B cell (primary cell): ENCODE results near the gene LRBA. TPM values are rescaled to one million over a fixed set of nuclear protein-coding genes. Genes with fewer than 3 reads are reported as not detected.

Experiments
- ATAC-seq: fragments of 200-7000 bp; cut with Tn5 transposase; one replicate; pipeline ENCODE4 v1.10.0; 2021; ENCODE audit warnings: low read depth, mild to moderate bottlenecking, moderate number of reproducible peaks, moderate library complexity
- CTCF ChIA-PET: fragments of 350-600 bp; sonication (Branson Sonifier 250); formaldehyde crosslinking; loops from one replicate; lab custom pipeline; 2021; ENCODE audit warnings: antibody characterized with exemption, inconsistent platforms; lab: Charles Lee
- POLR2A ChIA-PET: fragments of 350-600 bp; sonication (Branson Sonifier 250); formaldehyde crosslinking; loops from one replicate; lab custom pipeline; 2021; ENCODE audit warnings: antibody characterized with exemption; lab: Charles Lee
- DNase-seq: peaks from one replicate; pipeline ENCODE4 v3.0.0; 2013
- H2AFZ ChIP-seq: 2 replicates; pipeline ENCODE4 v1.6.1; 2012; ENCODE audit warnings: mild to moderate bottlenecking, low read depth, low read length; ENCODE audit not compliant: insufficient read depth, poor library complexity, severe bottlenecking
- H3K27ac ChIP-seq, 2 donors: 1 replicate in 1 of 2; 2 replicates in 1 of 2; pipeline ENCODE4 v1.5.1; 2012 to 2013; ENCODE audit warnings: low read length in 2 of 2, mild to moderate bottlenecking in 2 of 2, moderate library complexity in 1 of 2
- H3K27me3 ChIP-seq, 4 experiments: fragments of 200-600 bp in 1 of 4; sonication (generic) in 1 of 4; replicated peaks in 1 of 4; 1 replicate in 2 of 4; 2 replicates in 2 of 4; pipeline versions ENCODE4 v1.6.1 to v1.7.0; 2013 to 2016; ENCODE audit warnings: low read length in 3 of 4, mild to moderate bottlenecking in 2 of 4, mixed read lengths in 1 of 4, moderate library complexity in 1 of 4; ENCODE audit not compliant: insufficient read depth in 4 of 4, control insufficient read depth in 3 of 4; ENCODE audit errors: control extremely low read depth in 1 of 4
- H3K36me3 ChIP-seq, 2 experiments: replicated peaks in 1 of 2; 1 replicate in 1 of 2; 2 replicates in 1 of 2; pipeline versions ENCODE4 v1.6.1 to v1.7.1; 2013; ENCODE audit warnings: low read length in 1 of 2; ENCODE audit not compliant: insufficient read depth in 2 of 2, control insufficient read depth in 1 of 2; ENCODE audit errors: control extremely low read depth in 1 of 2, extremely low read depth in 1 of 2
- H3K4me1 ChIP-seq, 2 donors: fragments of 200-600 bp in 1 of 2; sonication (generic) in 1 of 2; 1 replicate in 1 of 2; 2 replicates in 1 of 2; pipeline versions ENCODE4 v1.5.1 to v1.6.1; 2013 to 2017; ENCODE audit warnings: low read length in 2 of 2; ENCODE audit not compliant: control insufficient read depth in 2 of 2, insufficient read depth in 2 of 2
- H3K4me2 ChIP-seq: replicated peaks from 2 replicates; pipeline ENCODE3; 2012; ENCODE audit warnings: mild to moderate bottlenecking, low read depth, low read length; ENCODE audit not compliant: poor library complexity, severe bottlenecking
- H3K4me3 ChIP-seq, 5 experiments: fragments of 200-600 bp in 1 of 5; sonication (generic) in 1 of 5; 1 replicate in 3 of 5; 2 replicates in 2 of 5; pipeline versions ENCODE4 v1.5.1 to v1.7.0; 2011 to 2016; ENCODE audit warnings: low read length in 4 of 5, mild to moderate bottlenecking in 4 of 5, low read depth in 2 of 5, control low read depth in 1 of 5, moderate library complexity in 1 of 5; ENCODE audit not compliant: insufficient read depth in 1 of 5; ENCODE audit errors: control extremely low read depth in 1 of 5, extremely low read depth in 1 of 5
- H3K79me2 ChIP-seq: fragments of 200-600 bp; sonication (generic); one replicate; pipeline ENCODE4 v1.6.0; 2016; ENCODE audit warnings: low read length; ENCODE audit not compliant: control insufficient read depth, insufficient read depth
- H3K9ac ChIP-seq: fragments of 200-600 bp; sonication (generic); 2 replicates; pipeline ENCODE4 v1.6.1; 2017; ENCODE audit warnings: mild to moderate bottlenecking, low read length, moderate library complexity
- H3K9me3 ChIP-seq, 3 donors: one replicate each; pipeline versions ENCODE4 v1.6.1 to v1.7.1; 2013; ENCODE audit warnings: low read length in 2 of 3; ENCODE audit not compliant: control insufficient read depth in 2 of 3, insufficient read depth in 1 of 3; ENCODE audit errors: control extremely low read depth in 1 of 3
- H4K20me1 ChIP-seq: 2 replicates; pipeline ENCODE4 v1.6.0; 2012; ENCODE audit warnings: mild to moderate bottlenecking, low read length; ENCODE audit not compliant: insufficient read depth, control insufficient read depth, poor library complexity, severe bottlenecking
- H3K27ac Mint-ChIP-seq: one replicate; pipeline ENCODE4 v1.8.0; 2021; ENCODE audit warnings: mixed read lengths
- H3K27me3 Mint-ChIP-seq: one replicate; pipeline ENCODE4 v1.8.0; 2021; ENCODE audit warnings: mixed read lengths
- H3K4me1 Mint-ChIP-seq: one replicate; pipeline ENCODE4 v1.8.0; 2021; ENCODE audit warnings: mixed read lengths
- H3K4me3 Mint-ChIP-seq: one replicate; pipeline ENCODE4 v1.8.0; 2021; ENCODE audit warnings: mixed read lengths
- H3K9me3 Mint-ChIP-seq: one replicate; pipeline ENCODE4 v1.8.0; 2022; ENCODE audit warnings: mixed read lengths; ENCODE audit not compliant: insufficient read depth
- EZH2 ChIP-seq: IDR thresholded peaks from 2 replicates; pipeline ENCODE4 v1.6.1; 2012; ENCODE audit warnings: borderline replicate concordance, low read depth, mild to moderate bottlenecking, moderate library complexity, low read length; ENCODE audit not compliant: insufficient read depth, poor library complexity, severe bottlenecking
- WGBS: methylation state at CpG from one replicate; pipeline ENCODE4 v1.1.5; 2013; ENCODE audit warnings: missing lambda C conversion rate; ENCODE audit not compliant: insufficient coverage; 5-methylcytosine and 5-hydroxymethylcytosine counted together
- intact Hi-C: fragments of 100-400 bp; cut with micrococcal nuclease; formaldehyde crosslinking; loops from one replicate; pipeline ENCODE4 v1.10.0; 2022
- polyA plus RNA-seq: library from polyadenylated mRNA; depleted of rRNA; stranded (reverse); fragments of >200 nt; gene quantifications from 2 replicates; pipeline ENCODE4 v1.2.3, GENCODE V29; 2012
- total RNA-seq, 2 donors: library from RNA; stranded (reverse); fragments of 120-200 nt in 1 of 2; gene quantifications; 1 replicate in 1 of 2; 2 replicates in 1 of 2; pipeline versions ENCODE4 v1.2.3 to v1.2.4, GENCODE V29; 2013 to 2022
- TF ChIP-seq, protein P1 (sequence below): fragments of 200-600 bp; IDR thresholded peaks from one replicate; pipeline ENCODE4 v1.8.0; 2022; ENCODE audit warnings: antibody characterized with exemption, mild to moderate bottlenecking

LRBA gene
- total and polyA plus RNA-seq, 2 donors (not counting 1 experiment from before 2014, with no cell fraction given): 17.5 to 86.7 TPM

DNA sequence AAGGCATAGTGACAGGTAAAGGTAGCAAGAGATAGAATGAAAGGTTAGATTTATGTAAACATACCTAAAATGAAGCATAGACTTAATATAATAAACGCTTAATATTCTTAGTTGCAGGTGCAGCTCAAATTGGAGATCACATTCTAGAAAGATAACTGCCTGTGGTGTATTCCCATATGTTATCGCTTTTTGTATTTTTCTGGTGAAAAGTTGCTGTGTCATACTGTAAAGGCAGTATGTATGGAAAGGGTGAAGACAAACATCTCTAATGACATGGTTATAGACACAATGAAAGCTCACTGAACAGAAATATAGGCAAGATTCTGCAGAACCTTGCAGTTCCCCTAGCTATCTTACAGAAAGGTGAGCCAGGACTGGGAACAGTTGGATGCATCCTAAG lies 696.6 kb downstream of the LRBA start:
- H3K27ac ChIP-seq: no peak overlapping the region
- H3K9me3 Mint-ChIP-seq: no peaks in the 10 kb centered on the region
- no peak overlapping the region for H3K4me3 Mint-ChIP-seq
- peaks cover 2 to 20% of the 10 kb centered on the region in 2 experiments for H3K36me3 ChIP-seq
- H3K27me3 Mint-ChIP-seq: no peaks in the 10 kb centered on the region
- no peaks in the 10 kb centered on the region for H4K20me1 ChIP-seq
- H3K27ac Mint-ChIP-seq: no peak overlapping the region
- H2AFZ ChIP-seq: no peak overlapping the region
- ChIA-PET CTCF (interaction anchor here (0.9 kb wide), 1 partner anchor 549 kb away, joined by 3 read pairs; no protein-coding TSS in a partner anchor), POLR2A (no interaction called here)
- WGBS: 100% methylated on average over 1 of the region's 2 CpGs
- H3K9me3 ChIP-seq: no peaks in the 10 kb centered on the region
- H3K4me3 ChIP-seq: no peak overlapping the region
- no peak for TF ChIP-seq EZH2
- TF ChIP-seq, protein P1, sequence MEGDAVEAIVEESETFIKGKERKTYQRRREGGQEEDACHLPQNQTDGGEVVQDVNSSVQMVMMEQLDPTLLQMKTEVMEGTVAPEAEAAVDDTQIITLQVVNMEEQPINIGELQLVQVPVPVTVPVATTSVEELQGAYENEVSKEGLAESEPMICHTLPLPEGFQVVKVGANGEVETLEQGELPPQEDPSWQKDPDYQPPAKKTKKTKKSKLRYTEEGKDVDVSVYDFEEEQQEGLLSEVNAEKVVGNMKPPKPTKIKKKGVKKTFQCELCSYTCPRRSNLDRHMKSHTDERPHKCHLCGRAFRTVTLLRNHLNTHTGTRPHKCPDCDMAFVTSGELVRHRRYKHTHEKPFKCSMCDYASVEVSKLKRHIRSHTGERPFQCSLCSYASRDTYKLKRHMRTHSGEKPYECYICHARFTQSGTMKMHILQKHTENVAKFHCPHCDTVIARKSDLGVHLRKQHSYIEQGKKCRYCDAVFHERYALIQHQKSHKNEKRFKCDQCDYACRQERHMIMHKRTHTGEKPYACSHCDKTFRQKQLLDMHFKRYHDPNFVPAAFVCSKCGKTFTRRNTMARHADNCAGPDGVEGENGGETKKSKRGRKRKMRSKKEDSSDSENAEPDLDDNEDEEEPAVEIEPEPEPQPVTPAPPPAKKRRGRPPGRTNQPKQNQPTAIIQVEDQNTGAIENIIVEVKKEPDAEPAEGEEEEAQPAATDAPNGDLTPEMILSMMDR: no peak
- no peak overlapping the region for H3K4me2 ChIP-seq
- intact Hi-C loops: no loop called here
- H3K9ac ChIP-seq: no peak overlapping the region
- H3K4me1 ChIP-seq: no peaks in the 10 kb centered on the region
- no peaks in the 10 kb centered on the region for H3K4me1 Mint-ChIP-seq
- H3K27me3 ChIP-seq: no peaks in the 10 kb centered on the region
- no peaks in the 10 kb centered on the region for H3K79me2 ChIP-seq
- no peak for DNase-seq
- ATAC-seq: no peak

DNA sequence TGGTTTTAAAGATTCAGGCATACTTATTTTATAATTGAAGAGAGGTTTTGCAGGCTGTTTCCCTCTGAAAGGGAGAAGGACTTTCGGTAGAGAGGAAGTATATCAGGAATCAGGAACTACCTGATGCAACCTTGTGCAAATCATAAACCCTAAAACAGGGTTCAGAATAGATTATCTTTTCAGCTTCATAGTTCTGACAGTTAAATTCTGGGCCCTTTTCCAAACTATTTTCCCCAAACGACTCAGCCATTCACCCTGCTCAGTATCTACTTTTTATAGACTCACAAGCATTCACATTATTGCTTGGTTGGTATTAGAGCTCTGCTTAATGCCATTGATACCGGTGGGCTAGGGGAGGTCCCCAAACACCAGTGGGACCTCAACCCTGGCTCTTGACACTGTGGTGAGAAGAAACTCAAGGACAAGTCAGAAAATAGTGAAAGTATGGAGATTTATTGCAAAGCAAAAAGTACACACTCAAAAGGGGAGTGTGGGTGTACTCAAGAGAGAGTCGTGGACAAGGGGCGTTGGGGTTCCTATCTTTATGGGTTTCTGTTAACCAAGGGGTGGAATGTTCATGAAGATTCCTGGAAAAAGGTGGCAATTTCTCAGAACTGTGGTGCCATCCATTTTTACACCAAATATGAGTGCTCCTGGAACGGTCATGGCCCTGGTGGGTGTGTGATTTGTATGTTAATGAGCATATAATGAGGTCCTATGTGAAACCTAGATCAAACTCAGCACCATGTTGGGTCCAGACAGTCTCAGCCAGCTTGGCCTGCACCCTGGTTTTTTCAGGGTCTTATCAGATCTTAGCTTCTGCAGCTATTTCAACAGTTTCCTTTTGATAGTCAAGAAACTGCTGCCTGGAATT lies 698.5 kb downstream of the LRBA start:
- Histone ChIP-seq H3K9ac (no peak overlapping the region), H3K27me3 (no peaks in the 10 kb centered on the region), H3K36me3 (peaks cover 2 to 16% of the 10 kb centered on the region in 2 experiments), H4K20me1 (no peaks in the 10 kb centered on the region), H3K79me2 (no peaks in the 10 kb centered on the region), H3K9me3 (no peaks in the 10 kb centered on the region), H2AFZ (no peak overlapping the region), H3K4me1 (no peaks in the 10 kb centered on the region), H3K27ac (no peak overlapping the region), H3K4me3 (no peak overlapping the region), H3K4me2 (no peak overlapping the region)
- Mint-ChIP-seq H3K4me3 (no peak overlapping the region), H3K4me1 (no peaks in the 10 kb centered on the region), H3K9me3 (no peaks in the 10 kb centered on the region), H3K27ac (no peak overlapping the region), H3K27me3 (no peaks in the 10 kb centered on the region)
- 100% methylated on average over 4 of the region's 6 CpGs for WGBS
- intact Hi-C loops: no loop called here
- DNase-seq (no peak), ATAC-seq (no peak)
- no peak for TF ChIP-seq EZH2
- TF ChIP-seq, protein P1: no peak
- ChIA-PET CTCF (no interaction called here), POLR2A (no interaction called here)
